Measurements from ENCODE around the gene MTURN.

MTURN gene

DNA sequence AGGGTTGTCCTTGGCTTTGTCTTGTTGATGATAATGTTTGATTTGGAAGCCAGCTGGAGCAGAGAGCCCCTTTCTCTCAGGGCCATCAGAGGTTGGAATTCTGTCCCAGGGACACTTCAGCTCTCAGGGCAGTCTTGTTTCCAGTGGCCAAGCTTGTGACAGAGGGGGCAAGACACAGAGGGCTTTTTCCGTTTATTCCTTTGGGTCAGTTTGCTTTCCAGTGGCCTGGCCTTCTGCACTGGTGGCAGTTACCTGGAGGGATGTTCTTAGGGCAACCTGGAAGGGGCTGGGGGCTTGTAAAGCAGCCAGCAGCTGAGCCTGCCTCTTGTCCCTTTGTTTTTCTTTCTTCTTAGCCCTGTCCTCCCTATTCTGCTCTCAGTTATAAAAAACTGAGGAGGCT is 62.7 kb downstream of the MTURN start:
- Histone ChIP-seq H3K4me1 (ENCODE audit: insufficient read depth, low read length) (peaks cover under 1% of the 10 kb centered on the region), H2AFZ (ENCODE audit: low read depth, low read length) (no peak overlapping the region), H3K9me3 (ENCODE audit: low read length) (peaks cover 7% of the 10 kb centered on the region), H3K4me3 (ENCODE audit: low read length) (no peak overlapping the region), H3K36me3 (ENCODE audit: insufficient read depth, low read length) (no peaks in the 10 kb centered on the region), H3K27me3 (ENCODE audit: insufficient read depth, low read length) (no peaks in the 10 kb centered on the region)

DNA sequence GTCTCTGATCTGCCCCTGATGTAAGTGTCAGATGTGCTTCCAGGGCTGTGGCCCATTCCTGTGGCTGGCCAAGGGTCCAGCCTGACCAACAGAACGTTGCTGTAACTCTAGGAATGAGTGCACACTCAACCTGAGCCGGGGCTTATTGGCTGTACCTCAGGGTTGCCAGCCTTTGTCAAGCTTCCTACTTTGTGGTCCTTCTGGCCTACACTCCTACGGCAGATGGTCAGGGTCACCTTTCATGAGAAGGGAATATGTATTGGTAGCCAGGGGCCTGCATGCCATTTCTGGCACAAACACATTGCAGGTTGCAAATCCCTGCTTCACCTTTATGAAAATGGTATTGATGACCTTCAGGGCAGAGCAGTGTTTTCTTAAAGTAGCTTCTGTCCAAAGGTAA is 64.5 kb downstream of the MTURN start:
- Histone ChIP-seq H3K4me3 (ENCODE audit: low read length) (no peak overlapping the region), H3K36me3 (ENCODE audit: insufficient read depth, low read length) (no peaks in the 10 kb centered on the region), H3K27me3 (ENCODE audit: insufficient read depth, low read length) (no peaks in the 10 kb centered on the region), H3K9me3 (ENCODE audit: low read length) (peaks cover 7% of the 10 kb centered on the region), H2AFZ (ENCODE audit: low read depth, low read length) (no peak overlapping the region), H3K4me1 (ENCODE audit: insufficient read depth, low read length) (peaks cover 4% of the 10 kb centered on the region)

DNA sequence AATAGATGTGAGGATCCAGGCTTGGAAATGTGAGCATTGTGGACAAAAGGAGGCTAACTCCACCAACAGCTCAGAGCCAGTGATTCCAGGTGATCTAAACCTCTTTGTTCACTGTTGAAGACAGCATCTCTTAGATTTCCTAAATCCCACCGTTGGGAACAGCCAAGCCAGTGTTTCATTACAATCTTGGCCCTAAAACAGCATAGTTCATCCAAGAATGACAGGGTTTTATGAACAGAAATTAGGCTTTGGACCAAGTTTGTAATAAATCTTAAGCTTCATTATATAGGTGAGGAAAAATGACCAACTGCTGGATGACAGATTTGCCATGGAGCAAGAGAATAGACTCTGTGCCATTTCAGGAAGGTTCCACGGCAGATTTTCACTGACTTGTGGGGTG is 65.8 kb downstream of the MTURN start:
- no peak overlapping the region for H2AFZ ChIP-seq (ENCODE audit: low read depth, low read length)
- H3K9me3 ChIP-seq (ENCODE audit: low read length), result peaks cover 4% of the 10 kb centered on the region
- peaks cover 4% of the 10 kb centered on the region for H3K4me1 ChIP-seq (ENCODE audit: insufficient read depth, low read length)
- no peaks in the 10 kb centered on the region for H3K36me3 ChIP-seq (ENCODE audit: insufficient read depth, low read length)
- no peaks in the 10 kb centered on the region for H3K27me3 ChIP-seq (ENCODE audit: insufficient read depth, low read length)
- no peak overlapping the region for H3K4me3 ChIP-seq (ENCODE audit: low read length)

- Histone ChIP-seq H3K9me3 (ENCODE audit: low read length) (peaks cover 4% of the 10 kb centered on the region), H3K36me3 (ENCODE audit: insufficient read depth, low read length) (no peaks in the 10 kb centered on the region), H3K4me3 (ENCODE audit: low read length) (no peak overlapping the region), H2AFZ (ENCODE audit: low read depth, low read length) (no peak overlapping the region), H3K27me3 (ENCODE audit: insufficient read depth, low read length) (no peaks in the 10 kb centered on the region), H3K4me1 (ENCODE audit: insufficient read depth, low read length) (peaks cover 4% of the 10 kb centered on the region)
These were observed 66.4 kb downstream of the MTURN start for GRCh38 chr7:30201161-30201666.

GRCh38 chr7:30201921-30202320 is 67.1 kb downstream of the MTURN start:
- H3K4me1 ChIP-seq (ENCODE audit: insufficient read depth, low read length), result peaks cover 8% of the 10 kb centered on the region
- no peak overlapping the region for H3K4me3 ChIP-seq (ENCODE audit: low read length)
- H3K9me3 ChIP-seq (ENCODE audit: low read length), result peaks cover 4% of the 10 kb centered on the region
- no peaks in the 10 kb centered on the region for H3K27me3 ChIP-seq (ENCODE audit: insufficient read depth, low read length)
- H2AFZ ChIP-seq (ENCODE audit: low read depth, low read length), result no peak overlapping the region
- H3K36me3 ChIP-seq (ENCODE audit: insufficient read depth, low read length), result no peaks in the 10 kb centered on the region

- Histone ChIP-seq H2AFZ (ENCODE audit: low read depth, low read length) (no peak overlapping the region), H3K4me1 (ENCODE audit: insufficient read depth, low read length) (peaks cover 8% of the 10 kb centered on the region), H3K9me3 (ENCODE audit: low read length) (peaks cover 4% of the 10 kb centered on the region), H3K36me3 (ENCODE audit: insufficient read depth, low read length) (no peaks in the 10 kb centered on the region), H3K27me3 (ENCODE audit: insufficient read depth, low read length) (no peaks in the 10 kb centered on the region), H3K4me3 (ENCODE audit: low read length) (no peak overlapping the region)
These were observed 67.9 kb downstream of the MTURN start for GRCh38 chr7:30202671-30203070.

- H2AFZ ChIP-seq (ENCODE audit: low read depth, low read length), result no peak overlapping the region
- H3K4me1 ChIP-seq (ENCODE audit: insufficient read depth, low read length), result peaks cover 8% of the 10 kb centered on the region
- no peak overlapping the region for H3K4me3 ChIP-seq (ENCODE audit: low read length)
- H3K36me3 ChIP-seq (ENCODE audit: insufficient read depth, low read length), result no peaks in the 10 kb centered on the region
- H3K27me3 ChIP-seq (ENCODE audit: insufficient read depth, low read length), result no peaks in the 10 kb centered on the region
- H3K9me3 ChIP-seq (ENCODE audit: low read length), result no peaks in the 10 kb centered on the region
These were observed 71.7 kb downstream of the MTURN start for GRCh38 chr7:30206491-30206890.

DNA sequence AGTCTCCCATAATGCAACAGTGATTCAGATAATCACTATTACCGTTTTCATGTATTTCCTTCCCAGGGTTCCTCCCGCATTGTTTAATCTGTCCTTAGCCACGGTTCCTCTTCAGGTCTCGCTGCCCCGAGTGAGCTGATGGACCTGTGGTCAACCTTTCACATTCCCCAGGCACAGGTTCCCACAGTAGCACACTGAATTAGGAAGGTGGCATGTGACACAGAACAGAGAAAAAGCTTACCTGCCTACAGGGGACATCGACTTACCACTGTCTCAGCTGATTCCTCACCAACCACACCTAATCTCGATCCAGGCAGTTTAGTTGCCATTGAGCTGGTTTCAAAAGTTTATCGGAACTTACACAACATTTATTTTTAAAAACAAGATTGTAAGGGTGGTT is 72.2 kb downstream of the MTURN start:
- peaks cover 8% of the 10 kb centered on the region for H3K4me1 ChIP-seq (ENCODE audit: insufficient read depth, low read length)
- no peak overlapping the region for H3K4me3 ChIP-seq (ENCODE audit: low read length)
- no peaks in the 10 kb centered on the region for H3K27me3 ChIP-seq (ENCODE audit: insufficient read depth, low read length)
- no peaks in the 10 kb centered on the region for H3K9me3 ChIP-seq (ENCODE audit: low read length)
- no peaks in the 10 kb centered on the region for H3K36me3 ChIP-seq (ENCODE audit: insufficient read depth, low read length)
- H2AFZ ChIP-seq (ENCODE audit: low read depth, low read length), result no peak overlapping the region

GRCh38 chr7:30207376-30207775 is 72.6 kb downstream of the MTURN start:
- H3K9me3 ChIP-seq (ENCODE audit: low read length), result no peaks in the 10 kb centered on the region
- no peak overlapping the region for H3K4me3 ChIP-seq (ENCODE audit: low read length)
- H3K27me3 ChIP-seq (ENCODE audit: insufficient read depth, low read length), result no peaks in the 10 kb centered on the region
- no peak overlapping the region for H2AFZ ChIP-seq (ENCODE audit: low read depth, low read length)
- H3K36me3 ChIP-seq (ENCODE audit: insufficient read depth, low read length), result no peaks in the 10 kb centered on the region
- peaks cover 8% of the 10 kb centered on the region for H3K4me1 ChIP-seq (ENCODE audit: insufficient read depth, low read length)

DNA sequence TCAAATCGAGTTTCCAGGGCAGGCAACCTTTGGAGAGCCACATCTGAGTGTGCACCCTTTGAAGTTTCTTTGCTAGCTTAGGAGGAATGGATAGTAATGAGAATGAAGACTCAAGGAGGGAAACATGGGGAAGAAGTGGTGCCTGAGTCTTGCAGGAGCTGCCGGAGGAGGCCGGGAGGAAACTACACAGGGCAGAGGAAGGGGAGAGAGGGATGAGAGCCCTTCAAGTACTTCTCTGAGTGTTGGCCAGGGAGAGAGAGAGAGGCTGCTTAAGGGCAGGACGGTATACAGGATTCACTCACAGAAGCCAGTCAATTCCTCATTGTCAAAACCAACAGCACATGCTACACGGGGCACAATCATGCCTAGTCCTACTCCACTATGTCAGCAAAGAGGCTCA is 75.2 kb downstream of the MTURN start:
- no peak overlapping the region for H2AFZ ChIP-seq (ENCODE audit: low read depth, low read length)
- H3K9me3 ChIP-seq (ENCODE audit: low read length), result no peaks in the 10 kb centered on the region
- peaks cover 4% of the 10 kb centered on the region for H3K4me1 ChIP-seq (ENCODE audit: insufficient read depth, low read length)
- no peaks in the 10 kb centered on the region for H3K27me3 ChIP-seq (ENCODE audit: insufficient read depth, low read length)
- H3K36me3 ChIP-seq (ENCODE audit: insufficient read depth, low read length), result no peaks in the 10 kb centered on the region
- H3K4me3 ChIP-seq (ENCODE audit: low read length), result no peak overlapping the region
